Activated CD8-positive, alpha-beta memory T cell treated with anti-CD3 and anti-CD28 coated beads, Interleukin-2, amount 50 U/mL, for 1 hour (primary cell): Measurements from ENCODE around the gene ROR2.

Experiments used
- DNase-seq: peaks from one replicate; pipeline ENCODE4 v3.0.0-alpha.2; 2020; ENCODE audit errors: extremely low read depth

ROR2 gene

DNA sequence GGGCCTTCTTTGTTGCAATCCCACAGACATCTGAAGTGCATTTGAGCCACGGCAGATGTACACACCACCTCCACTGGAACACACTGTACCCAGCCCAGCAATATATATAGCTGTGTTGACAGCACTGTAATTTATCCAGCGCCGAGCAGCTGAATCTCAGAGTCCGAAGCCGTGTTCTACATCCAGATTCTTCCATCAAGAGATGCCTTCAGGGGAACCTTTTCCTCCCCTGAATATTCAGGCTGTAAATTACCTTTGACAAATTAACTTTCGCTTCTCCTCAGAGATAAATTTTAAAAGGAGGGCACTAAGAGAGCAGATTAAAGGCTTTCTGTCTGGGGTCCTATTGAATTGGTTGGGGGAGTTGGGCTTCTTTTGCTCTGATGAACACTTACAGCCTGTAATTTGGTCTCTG, 76.4 kb downstream of the ROR2 start:
- DNase-seq = no peak

DNA sequence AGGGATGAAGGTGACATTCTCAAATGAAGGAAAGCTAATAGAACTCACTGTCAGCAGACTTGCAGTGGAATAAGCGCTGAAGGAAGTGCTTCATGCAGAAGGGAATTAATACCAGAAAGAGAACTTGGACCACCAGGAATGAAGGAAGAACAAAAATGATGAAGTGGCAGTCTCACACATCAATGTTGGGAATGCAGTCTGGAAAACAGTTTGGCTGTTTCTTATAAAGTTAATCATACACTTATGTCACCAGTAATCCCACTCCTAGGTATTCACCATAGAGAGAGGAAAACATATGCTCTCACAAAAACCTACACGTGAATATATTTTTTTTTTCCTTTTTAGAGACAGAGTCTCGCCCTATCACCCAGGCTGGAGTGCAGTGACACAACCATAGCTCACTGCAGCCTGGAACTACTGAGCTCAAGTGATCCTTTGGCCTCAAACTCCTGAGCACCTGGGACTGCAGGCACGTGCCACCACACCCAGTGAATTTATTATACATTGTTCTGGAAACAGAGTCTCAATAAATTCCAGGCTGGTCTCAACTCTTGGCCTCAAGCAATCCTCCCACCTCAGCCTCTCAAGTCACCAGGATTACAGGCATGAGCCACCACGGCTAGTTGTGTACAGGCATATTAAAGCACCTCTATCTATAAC, 81.2 kb downstream of the ROR2 start:
- DNase-seq = no peak

GRCh38 chr9:91867740-91868139, 82.3 kb downstream of the ROR2 start:
- DNase-seq = no peak

GRCh38 chr9:91865041-91865440, 85.0 kb downstream of the ROR2 start:
- DNase-seq = no peak

- DNase-seq = no peak
Observed at GRCh38 chr9:91864380-91864779, 85.6 kb downstream of the ROR2 start.

- no peak for DNase-seq
Observed at GRCh38 chr9:91863469-91863868, 86.6 kb downstream of the ROR2 start.

- no peak for DNase-seq
Observed at GRCh38 chr9:91858213-91859030, 91.6 kb downstream of the ROR2 start.

GRCh38 chr9:91857291-91858212, 92.5 kb downstream of the ROR2 start:
- no peak for DNase-seq

- no peak for DNase-seq
Observed at GRCh38 chr9:91856419-91856818, 93.6 kb downstream of the ROR2 start.

- DNase-seq = no peak
Observed at GRCh38 chr9:91855196-91855595, 94.8 kb downstream of the ROR2 start.

DNA sequence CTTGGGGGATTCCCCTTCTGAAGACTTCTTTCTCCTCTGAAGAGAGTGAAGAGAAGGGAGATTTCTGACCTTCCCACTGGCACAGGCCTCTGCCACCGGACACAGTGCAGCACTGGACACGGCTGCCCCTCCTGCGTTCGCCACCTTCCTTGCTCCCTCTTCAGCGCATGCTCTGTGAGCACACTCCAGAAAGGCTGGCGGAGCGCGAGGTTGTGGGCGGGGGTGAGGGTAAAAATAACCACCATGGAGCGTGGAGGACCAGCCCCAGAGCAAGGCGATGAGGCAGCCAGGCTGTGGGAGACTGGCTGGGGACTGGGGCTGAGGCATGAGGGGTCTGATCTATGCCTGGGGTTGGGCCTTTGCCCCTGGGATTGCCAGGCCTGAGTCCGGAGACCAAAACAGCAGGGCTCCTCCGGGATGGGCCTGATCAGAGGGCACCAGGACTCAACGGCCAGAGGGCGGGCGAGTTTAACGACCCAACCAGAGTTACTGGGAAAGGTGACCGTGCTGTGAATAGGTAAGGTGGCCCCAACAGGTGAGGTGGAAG, 97.2 kb downstream of the ROR2 start:
- no peak for DNase-seq

DNA sequence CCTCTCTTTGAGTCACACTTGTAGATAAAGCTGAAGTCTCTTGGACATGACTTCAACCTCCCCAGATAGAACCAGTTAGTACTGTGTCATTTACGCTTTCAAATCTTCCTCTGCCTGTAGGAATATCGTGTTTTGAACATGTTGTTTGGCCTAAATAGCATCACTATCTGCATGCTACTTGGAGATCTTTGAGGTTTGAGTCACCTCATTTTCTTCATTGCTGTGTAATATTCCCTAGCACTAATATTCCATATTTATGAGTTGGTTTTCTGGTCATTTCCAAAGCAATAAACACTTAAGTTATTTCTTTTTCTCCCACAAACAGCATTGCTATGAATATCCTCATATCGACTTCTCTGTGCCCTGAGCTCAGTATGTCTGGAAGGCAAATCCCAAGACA, 100.3 kb downstream of the ROR2 start:
- DNase-seq = no peak

DNA sequence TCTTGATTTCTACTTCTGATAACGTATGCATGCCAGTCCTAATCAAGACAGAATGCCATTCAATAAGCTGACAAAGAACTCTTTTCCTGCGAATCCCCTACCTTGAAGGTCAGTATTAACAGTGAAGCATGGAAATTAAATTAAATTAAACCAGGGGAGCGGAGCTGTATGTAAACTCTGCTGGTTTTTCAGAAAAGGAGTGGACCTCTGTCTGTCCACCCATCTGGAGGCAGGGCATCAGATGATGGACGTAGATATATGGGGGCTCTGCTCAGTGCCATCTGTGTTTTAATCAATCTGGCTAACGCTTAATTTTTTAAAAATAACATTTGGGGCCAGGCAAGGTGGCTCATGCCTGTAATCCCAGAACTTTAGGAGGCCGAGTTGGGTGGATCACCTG, 101.9 kb downstream of the ROR2 start:
- DNase-seq = no peak

GRCh38 chr9:91847581-91848091, 102.4 kb downstream of the ROR2 start:
- DNase-seq = no peak

DNA sequence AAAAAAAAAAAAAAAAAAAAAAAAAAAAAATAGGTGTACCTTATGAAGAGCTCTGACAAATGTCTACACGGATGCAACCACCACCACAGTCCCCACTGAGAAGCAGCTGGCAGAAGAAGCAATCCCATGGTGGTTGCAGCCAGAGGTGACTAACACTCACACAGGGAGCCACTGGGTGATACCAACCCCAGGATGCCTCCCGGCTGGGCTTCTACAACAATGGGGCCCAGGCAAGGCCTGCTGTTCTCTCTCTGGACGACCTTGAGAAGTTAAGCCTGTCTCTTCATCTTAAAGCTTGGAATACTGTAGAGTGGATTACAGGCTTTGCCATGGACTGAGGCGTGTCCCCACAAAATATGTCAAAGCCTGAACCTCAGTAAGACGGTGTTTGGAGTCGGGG, 104.1 kb downstream of the ROR2 start:
- DNase-seq = no peak

- DNase-seq = no peak
Observed at GRCh38 chr9:91844701-91845291, 105.2 kb downstream of the ROR2 start.

DNA sequence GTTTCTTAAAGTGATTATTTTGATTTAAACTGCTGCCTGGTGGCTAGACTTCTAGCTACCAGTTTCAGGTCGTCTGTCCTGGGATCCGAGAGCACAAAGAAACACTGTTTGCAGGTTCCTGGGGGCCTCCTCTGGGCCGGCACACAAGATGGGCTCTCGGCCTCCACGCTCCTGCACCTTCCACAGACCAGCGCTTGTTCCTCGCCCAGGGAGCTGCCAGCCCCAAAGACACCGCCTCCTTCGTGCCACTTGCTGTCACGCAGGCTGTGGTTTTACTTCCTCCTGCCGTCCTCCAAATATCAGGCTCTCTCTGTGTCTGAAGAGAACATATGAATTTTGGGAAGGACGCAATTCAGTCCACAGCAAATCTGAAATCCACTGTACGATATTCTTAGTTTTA, 105.8 kb downstream of the ROR2 start:
- no peak for DNase-seq

- no peak for DNase-seq
Observed at GRCh38 chr9:91843623-91844148, 106.3 kb downstream of the ROR2 start.

- DNase-seq = no peak
Observed at GRCh38 chr9:91843093-91843492, 106.9 kb downstream of the ROR2 start.

GRCh38 chr9:91842358-91843049, 107.5 kb downstream of the ROR2 start:
- DNase-seq = no peak

GRCh38 chr9:91841591-91841990, 108.4 kb downstream of the ROR2 start:
- DNase-seq = no peak
